ENCODE measurements around the gene RBMS1.

The RBMS1 gene

GRCh38 chr2:160264308-160264707, 229.3 kb downstream of the RBMS1 start:
- Mint-ChIP-seq H3K36me3 (ENCODE audit: low read depth) (no peaks in the 10 kb centered on the region), H3K9me3 (peaks cover 8% of the 10 kb centered on the region), H3K27me3 (peaks cover 3% of the 10 kb centered on the region), H3K27ac (peak overlapping the region; percentile 35), H3K4me1 (ENCODE audit: low read depth) (peaks cover 54% of the 10 kb centered on the region), H3K4me3 (no peak overlapping the region)
- intact Hi-C loops (cut with micrococcal nuclease), result no loop called here

GRCh38 chr2:160261732-160262131, 231.9 kb downstream of the RBMS1 start:
- intact Hi-C loops (cut with micrococcal nuclease), result no loop called here
- H3K36me3 Mint-ChIP-seq (ENCODE audit: low read depth), result no peaks in the 10 kb centered on the region
- peaks cover 2% of the 10 kb centered on the region for H3K27me3 Mint-ChIP-seq
- peaks cover 36% of the 10 kb centered on the region for H3K4me1 Mint-ChIP-seq (ENCODE audit: low read depth)
- H3K27ac Mint-ChIP-seq, result no peak overlapping the region
- H3K4me3 Mint-ChIP-seq, result no peak overlapping the region
- peaks cover 8% of the 10 kb centered on the region for H3K9me3 Mint-ChIP-seq

GRCh38 chr2:160258492-160258805, 235.2 kb downstream of the RBMS1 start:
- Mint-ChIP-seq H3K27ac (no peak overlapping the region), H3K4me1 (ENCODE audit: low read depth) (peaks cover 8% of the 10 kb centered on the region), H3K27me3 (no peaks in the 10 kb centered on the region), H3K36me3 (ENCODE audit: low read depth) (no peaks in the 10 kb centered on the region), H3K9me3 (peaks cover 8% of the 10 kb centered on the region), H3K4me3 (no peak overlapping the region)
- intact Hi-C loops (cut with micrococcal nuclease), result loop anchor here (10.0 kb wide), 2 partner anchors 446 to 736 kb away; no protein-coding TSS in a partner anchor

- H3K4me3 Mint-ChIP-seq, result no peak overlapping the region
- intact Hi-C loops (cut with micrococcal nuclease), result loop anchor here (10.0 kb wide), 2 partner anchors 447 to 737 kb away; no protein-coding TSS in a partner anchor
Observed at GRCh38 chr2:160257743-160258491, 235.7 kb downstream of the RBMS1 start.

GRCh38 chr2:160257041-160257742, 236.4 kb downstream of the RBMS1 start:
- H3K4me3 Mint-ChIP-seq, result no peak overlapping the region
- H3K36me3 Mint-ChIP-seq (ENCODE audit: low read depth), result no peaks in the 10 kb centered on the region
- H3K27me3 Mint-ChIP-seq, result no peaks in the 10 kb centered on the region
- intact Hi-C loops (cut with micrococcal nuclease), result loop anchor here (10.0 kb wide), 2 partner anchors 448 to 738 kb away; no protein-coding TSS in a partner anchor
- H3K9me3 Mint-ChIP-seq, result peaks cover 8% of the 10 kb centered on the region
- no peak overlapping the region for H3K27ac Mint-ChIP-seq
- peaks cover 12% of the 10 kb centered on the region for H3K4me1 Mint-ChIP-seq (ENCODE audit: low read depth)

More at GRCh38 chr2:160257743-160258491, 235.7 kb downstream of the RBMS1 start:
- Mint-ChIP-seq H3K27me3 (no peaks in the 10 kb centered on the region), H3K36me3 (ENCODE audit: low read depth) (no peaks in the 10 kb centered on the region), H3K9me3 (peaks cover 8% of the 10 kb centered on the region), H3K4me1 (ENCODE audit: low read depth) (peaks cover 5% of the 10 kb centered on the region), H3K27ac (no peak overlapping the region)

DNA sequence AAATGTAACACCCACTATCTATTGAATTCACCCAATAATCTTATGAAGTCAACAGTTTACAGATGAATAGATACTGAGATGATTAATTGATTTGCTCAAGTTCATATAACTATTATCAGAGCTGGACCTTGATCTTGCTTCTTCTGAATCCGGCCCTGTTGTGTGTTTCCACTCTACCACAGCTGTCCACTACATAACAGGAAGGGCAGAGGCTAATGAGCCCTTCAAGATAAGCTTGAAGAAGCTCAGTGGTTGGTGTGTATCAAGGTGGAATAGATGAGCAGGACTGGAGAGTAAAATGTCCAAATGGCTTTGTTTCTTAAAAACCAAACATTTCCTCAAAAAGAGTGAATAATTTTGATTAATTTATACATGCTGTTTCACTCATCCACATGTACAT, 237.1 kb downstream of the RBMS1 start:
- peaks cover 14% of the 10 kb centered on the region for H3K4me1 Mint-ChIP-seq (ENCODE audit: low read depth)
- H3K36me3 Mint-ChIP-seq (ENCODE audit: low read depth), result no peaks in the 10 kb centered on the region
- no peak overlapping the region for H3K4me3 Mint-ChIP-seq
- no peaks in the 10 kb centered on the region for H3K27me3 Mint-ChIP-seq
- intact Hi-C loops (cut with micrococcal nuclease), result loop anchor here (10.0 kb wide), 2 partner anchors 448 to 738 kb away; no protein-coding TSS in a partner anchor
- no peak overlapping the region for H3K27ac Mint-ChIP-seq
- peaks cover 8% of the 10 kb centered on the region for H3K9me3 Mint-ChIP-seq

GRCh38 chr2:160255408-160255807, 238.2 kb downstream of the RBMS1 start:
- Mint-ChIP-seq H3K27ac (no peak overlapping the region), H3K9me3 (peaks cover 8% of the 10 kb centered on the region), H3K27me3 (no peaks in the 10 kb centered on the region), H3K4me3 (no peak overlapping the region), H3K36me3 (ENCODE audit: low read depth) (no peaks in the 10 kb centered on the region), H3K4me1 (ENCODE audit: low read depth) (peaks cover 14% of the 10 kb centered on the region)
- intact Hi-C loops (cut with micrococcal nuclease), result loop anchor here (10.0 kb wide), 2 partner anchors 449 to 739 kb away; no protein-coding TSS in a partner anchor

- H3K27me3 Mint-ChIP-seq, result no peaks in the 10 kb centered on the region
- intact Hi-C loops (cut with micrococcal nuclease), result loop anchor here (10.0 kb wide), 2 partner anchors 451 to 741 kb away; no protein-coding TSS in a partner anchor
- no peak overlapping the region for H3K27ac Mint-ChIP-seq
- no peaks in the 10 kb centered on the region for H3K9me3 Mint-ChIP-seq
- H3K4me1 Mint-ChIP-seq (ENCODE audit: low read depth), result peaks cover 14% of the 10 kb centered on the region
- no peak overlapping the region for H3K4me3 Mint-ChIP-seq
- H3K36me3 Mint-ChIP-seq (ENCODE audit: low read depth), result no peaks in the 10 kb centered on the region
Observed at GRCh38 chr2:160254189-160254762, 239.3 kb downstream of the RBMS1 start.

GRCh38 chr2:160253440-160254188, 240.0 kb downstream of the RBMS1 start:
- no peak overlapping the region for H3K4me3 Mint-ChIP-seq
- no peaks in the 10 kb centered on the region for H3K9me3 Mint-ChIP-seq
- peaks cover 14% of the 10 kb centered on the region for H3K4me1 Mint-ChIP-seq (ENCODE audit: low read depth)
- no peak overlapping the region for H3K27ac Mint-ChIP-seq
- H3K27me3 Mint-ChIP-seq, result no peaks in the 10 kb centered on the region
- intact Hi-C loops (cut with micrococcal nuclease), result loop anchor here (10.0 kb wide), 2 partner anchors 451 to 741 kb away; no protein-coding TSS in a partner anchor
- H3K36me3 Mint-ChIP-seq (ENCODE audit: low read depth), result no peaks in the 10 kb centered on the region

- intact Hi-C loops (cut with micrococcal nuclease), result loop anchor here (10.0 kb wide), 2 partner anchors 452 to 742 kb away; no protein-coding TSS in a partner anchor
- H3K27me3 Mint-ChIP-seq, result no peaks in the 10 kb centered on the region
- no peaks in the 10 kb centered on the region for H3K36me3 Mint-ChIP-seq (ENCODE audit: low read depth)
- no peak overlapping the region for H3K4me3 Mint-ChIP-seq
- H3K9me3 Mint-ChIP-seq, result no peaks in the 10 kb centered on the region
- H3K4me1 Mint-ChIP-seq (ENCODE audit: low read depth), result peaks cover 10% of the 10 kb centered on the region
- peak overlapping the region; percentile 41 for H3K27ac Mint-ChIP-seq
Observed at GRCh38 chr2:160252900-160253299, 240.7 kb downstream of the RBMS1 start.

DNA sequence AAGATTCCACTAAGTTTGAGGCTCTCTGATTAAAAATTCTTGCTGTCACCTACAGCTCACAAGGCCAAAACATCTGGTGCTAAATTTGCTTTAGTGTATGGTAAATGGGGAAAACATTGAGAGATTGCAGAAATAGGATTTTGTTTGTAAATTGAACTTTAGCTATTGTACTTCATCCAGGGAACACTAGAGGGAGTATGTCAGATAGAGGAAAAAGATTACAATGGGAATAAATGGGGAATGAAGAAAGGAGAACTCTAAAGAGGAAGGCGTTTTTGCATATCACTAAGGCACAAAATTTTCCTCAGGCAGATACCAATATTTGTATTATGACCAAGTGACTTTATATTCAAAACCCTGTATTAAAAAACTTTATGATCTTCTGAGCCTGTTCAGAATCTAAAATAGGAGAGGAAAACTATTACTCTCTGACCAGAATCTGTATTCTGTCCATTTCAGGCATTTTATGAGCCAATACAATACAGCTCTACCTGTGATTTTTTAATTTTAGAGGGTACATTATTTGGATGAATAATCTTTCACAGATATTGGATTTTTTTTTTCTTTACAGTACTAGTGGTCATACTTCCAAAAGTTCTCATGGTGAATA, 241.2 kb downstream of the RBMS1 start:
- no peaks in the 10 kb centered on the region for H3K36me3 Mint-ChIP-seq (ENCODE audit: low read depth)
- no peak overlapping the region for H3K4me3 Mint-ChIP-seq
- H3K9me3 Mint-ChIP-seq, result no peaks in the 10 kb centered on the region
- peak overlapping the region; percentile 41 for H3K27ac Mint-ChIP-seq
- intact Hi-C loops (cut with micrococcal nuclease), result loop anchor here (10.0 kb wide), 2 partner anchors 452 to 742 kb away; no protein-coding TSS in a partner anchor
- H3K4me1 Mint-ChIP-seq (ENCODE audit: low read depth), result peaks cover 10% of the 10 kb centered on the region
- no peaks in the 10 kb centered on the region for H3K27me3 Mint-ChIP-seq

DNA sequence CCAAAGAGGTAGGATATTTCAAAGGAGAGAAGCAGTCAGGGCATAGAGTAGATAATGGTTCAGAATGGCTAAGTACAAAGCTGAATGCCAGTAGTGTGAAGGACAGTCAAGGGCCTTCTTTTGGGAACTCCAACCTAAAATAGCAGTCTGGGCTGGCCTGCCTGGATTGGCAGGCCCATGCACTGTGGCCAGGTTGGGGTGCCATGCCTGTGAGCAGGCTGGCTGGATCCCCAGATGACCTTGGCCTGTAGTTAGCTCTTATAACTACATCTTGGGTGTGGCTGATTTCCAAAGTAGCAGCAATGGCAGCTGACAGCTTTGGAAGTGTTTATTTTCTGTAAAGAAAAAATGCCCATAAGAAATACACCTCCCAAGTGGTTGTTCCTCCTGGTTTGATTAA, 242.0 kb downstream of the RBMS1 start:
- intact Hi-C loops (cut with micrococcal nuclease), result loop anchor here (10.0 kb wide), 2 partner anchors 453 to 743 kb away; no protein-coding TSS in a partner anchor

DNA sequence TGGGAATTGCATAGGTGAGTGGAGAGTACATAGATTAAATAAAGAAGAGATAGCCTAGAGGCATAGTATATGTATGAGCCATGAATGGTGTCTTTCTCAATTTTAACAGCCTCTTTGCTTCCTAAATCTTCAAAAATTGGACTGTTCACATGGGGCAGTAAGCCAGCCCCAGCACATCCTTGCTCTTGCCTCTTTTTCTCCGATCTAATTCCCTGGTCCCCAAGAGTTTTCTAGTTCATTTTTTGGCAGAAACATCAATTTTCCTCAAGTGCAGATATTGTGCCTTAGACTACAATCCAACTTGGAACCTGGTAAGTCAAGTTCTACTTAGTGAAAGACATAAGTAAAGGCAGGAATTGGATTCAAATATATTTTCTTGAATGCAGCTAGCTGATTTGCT, 243.7 kb downstream of the RBMS1 start:
- Mint-ChIP-seq H3K27me3 (no peaks in the 10 kb centered on the region), H3K4me3 (no peak overlapping the region), H3K4me1 (ENCODE audit: low read depth) (peaks cover 22% of the 10 kb centered on the region), H3K27ac (no peak overlapping the region), H3K9me3 (no peaks in the 10 kb centered on the region), H3K36me3 (ENCODE audit: low read depth) (no peaks in the 10 kb centered on the region)
- intact Hi-C loops (cut with micrococcal nuclease), result loop anchor here (10.0 kb wide), 2 partner anchors 455 to 745 kb away; no protein-coding TSS in a partner anchor

More for the DNA sequence above, 242.0 kb downstream of the RBMS1 start:
- Mint-ChIP-seq H3K27me3 (no peaks in the 10 kb centered on the region), H3K9me3 (no peaks in the 10 kb centered on the region), H3K36me3 (ENCODE audit: low read depth) (no peaks in the 10 kb centered on the region), H3K4me1 (ENCODE audit: low read depth) (peaks cover 10% of the 10 kb centered on the region), H3K27ac (no peak overlapping the region), H3K4me3 (no peak overlapping the region)
